OCI-LY7 (cell line): ENCODE results near the gene SLC5A9.

Source experiments
- CTCF ChIP-seq: fragments of 200-600 bp; sonication (generic); conservative IDR thresholded peaks from 2 replicates; pipeline ENCODE4 v1.5.1; 2014; ENCODE audit warnings: mild to moderate bottlenecking, antibody characterized with exemption, low read length, moderate library complexity, mixed read lengths
- EZH2phosphoT487 ChIP-seq: fragments of 200-600 bp; sonication (generic); IDR thresholded peaks from 2 replicates; pipeline ENCODE4 v1.6.1; 2018; ENCODE audit warnings: low read depth, borderline replicate concordance, mild to moderate bottlenecking, mixed run types, antibody characterized with exemption, low read length, moderate library complexity, mixed read lengths

GRCh38 chr1:48194801-48195200, 27.7 kb upstream of the SLC5A9 start:
- TF ChIP-seq CTCF = no peak
- TF ChIP-seq EZH2phosphoT487 = no peak
